PC-3 (cell line): Measurements from ENCODE around the gene ATOH1. TPM values are rescaled to one million over a fixed set of nuclear protein-coding genes. Genes with fewer than 3 reads are reported as not detected.

ENCODE experiments used
- ATAC-seq: fragments of 200-7000 bp; cut with Tn5 transposase; 2 replicates; pipeline ENCODE4 v1.9.1; 2020; ENCODE audit warnings: mild to moderate bottlenecking, moderate library complexity
- BruUV-seq: library from RNA; stranded (reverse); fragments of 400-500 nt; replicated peaks from 2 replicates; lab custom pipeline; 2021; lab: Mats Ljungman, UMichigan
- CTCF ChIA-PET: fragments of 300-600 bp; sonication (Branson Sonifier 250); formaldehyde crosslinking; loops from one replicate; lab custom pipeline; 2022; ENCODE audit warnings: antibody characterized with exemption; lab: Charles Lee
- POLR2A ChIA-PET: fragments of 300-600 bp; sonication (Branson Sonifier 250); formaldehyde crosslinking; loops from one replicate; lab custom pipeline; 2022; ENCODE audit warnings: antibody characterized with exemption; ENCODE audit not compliant: unreplicated experiment; lab: Charles Lee
- DNase-seq: peaks from one replicate; pipeline ENCODE4 v3.0.0-alpha.2; 2015
- H2AFZ ChIP-seq: fragments of 300-600 bp; sonication (generic); 2 replicates; pipeline ENCODE4 v1.6.0; 2016; ENCODE audit warnings: antibody characterized with exemption, low read length
- H3F3A ChIP-seq: fragments of 300-600 bp; sonication (generic); one replicate; pipeline ENCODE4 v1.6.0; 2017; ENCODE audit warnings: antibody characterized with exemption, low read length, control low read depth, mild to moderate bottlenecking; ENCODE audit not compliant: unreplicated experiment
- H3K27ac ChIP-seq: fragments of 300-600 bp; sonication (generic); 2 replicates; pipeline ENCODE4 v1.5.1; 2016; ENCODE audit warnings: mild to moderate bottlenecking, low read length
- H3K27me3 ChIP-seq: fragments of 300-600 bp; sonication (generic); 2 replicates; pipeline ENCODE4 v1.6.1; 2016; ENCODE audit warnings: low read length, mixed read lengths
- H3K36me3 ChIP-seq: fragments of 300-600 bp; sonication (generic); 2 replicates; pipeline ENCODE4 v1.6.1; 2016; ENCODE audit warnings: low read depth, mixed run types, low read length, mixed read lengths
- H3K4me1 ChIP-seq: fragments of 300-600 bp; sonication (generic); 2 replicates; pipeline ENCODE4 v1.5.1; 2016; ENCODE audit warnings: low read length; ENCODE audit not compliant: insufficient read depth
- H3K4me2 ChIP-seq: fragments of 300-600 bp; sonication (generic); 2 replicates; pipeline ENCODE4 v1.6.0; 2016; ENCODE audit warnings: low read length
- H3K4me3 ChIP-seq: fragments of 300-600 bp; sonication (generic); 2 replicates; pipeline ENCODE4 v1.5.1; 2016; ENCODE audit warnings: mild to moderate bottlenecking, low read length, mixed read lengths
- H3K79me2 ChIP-seq: fragments of 300-600 bp; sonication (generic); 2 replicates; pipeline ENCODE4 v1.6.1; 2017; ENCODE audit warnings: low read length, mixed read lengths
- H3K9ac ChIP-seq: fragments of 300-600 bp; sonication (generic); 2 replicates; pipeline ENCODE4 v1.6.0; 2016; ENCODE audit warnings: mild to moderate bottlenecking, low read length
- H3K9me2 ChIP-seq: fragments of 300-600 bp; sonication (generic); replicated peaks from 2 replicates; pipeline ENCODE4 v1.6.1; 2016; ENCODE audit warnings: mixed run types, low read length, mixed read lengths
- H3K9me3 ChIP-seq: fragments of 300-600 bp; sonication (generic); 2 replicates; pipeline ENCODE4 v1.6.1; 2016; ENCODE audit warnings: low read length, mixed read lengths
- H4K20me1 ChIP-seq: fragments of 300-600 bp; sonication (generic); 2 replicates; pipeline ENCODE4 v1.6.1; 2016; ENCODE audit warnings: low read length, mixed read lengths
- EZH2 ChIP-seq: fragments of 300-600 bp; sonication (generic); IDR thresholded peaks from one replicate; pipeline ENCODE4 v1.6.1; 2017; ENCODE audit warnings: antibody characterized with exemption, mild to moderate bottlenecking, low read length; ENCODE audit not compliant: unreplicated experiment
- EZH2phosphoT487 ChIP-seq: fragments of 300-600 bp; sonication (generic); IDR thresholded peaks from 2 replicates; pipeline ENCODE4 v1.6.1; 2018; ENCODE audit warnings: mild to moderate bottlenecking, antibody characterized with exemption, low read length, borderline replicate concordance
- intact Hi-C: fragments of 100-400 bp; cut with micrococcal nuclease; formaldehyde crosslinking; loops from 2 replicates; pipeline ENCODE4 v1.9.0; 2023
- total RNA-seq: library from RNA; depleted of rRNA; stranded (reverse); fragments of >200 nt; gene quantifications from 2 replicates; pipeline ENCODE4 v1.2.3, GENCODE V29; 2014
- TF ChIP-seq, protein P1 (sequence below): fragments of 300-600 bp; sonication (generic); conservative IDR thresholded peaks from 2 replicates; pipeline ENCODE4 v1.5.1; 2017; ENCODE audit warnings: antibody characterized with exemption, low read depth, mild to moderate bottlenecking, low read length

The ATOH1 gene
- total RNA-seq, 1 experiment from 2014 or later, result not detected

DNA sequence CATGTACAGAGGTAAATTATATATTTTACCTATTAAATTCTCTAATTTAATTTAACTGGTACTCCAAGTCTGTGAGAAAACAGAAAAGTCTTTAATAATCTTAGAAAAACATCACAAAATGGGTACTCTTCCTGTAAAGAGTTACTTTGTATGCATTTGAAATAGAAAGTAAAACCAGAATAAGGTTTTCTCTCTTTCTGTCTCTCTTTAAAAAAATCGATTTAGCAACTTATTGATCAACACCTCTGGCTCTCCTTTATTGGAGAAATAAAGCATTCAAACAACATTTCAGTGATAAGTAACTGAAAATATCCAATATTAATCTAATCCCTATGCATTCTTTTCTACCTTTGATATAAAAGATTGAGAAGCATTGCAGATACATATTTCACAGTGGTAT, 27.4 kb downstream of the ATOH1 start:
- H4K20me1 ChIP-seq, result no peaks in the 10 kb centered on the region
- DNase-seq, result no peak
- no peaks in the 10 kb centered on the region for H3F3A ChIP-seq
- H3K4me1 ChIP-seq, result no peaks in the 10 kb centered on the region
- H3K36me3 ChIP-seq, result no peaks in the 10 kb centered on the region
- intact Hi-C loops, result no loop called here
- no peak overlapping the region for H3K4me3 ChIP-seq
- H3K27me3 ChIP-seq, result peaks cover 21% of the 10 kb centered on the region
- no peak overlapping the region for H3K4me2 ChIP-seq
- H3K9me2 ChIP-seq, result no peaks in the 10 kb centered on the region
- H2AFZ ChIP-seq, result no peak overlapping the region
- no peaks in the 10 kb centered on the region for H3K79me2 ChIP-seq
- CTCF ChIA-PET, result no interaction called here
- TF ChIP-seq EZH2phosphoT487 (no peak), EZH2 (no peak)
- TF ChIP-seq, protein P1, sequence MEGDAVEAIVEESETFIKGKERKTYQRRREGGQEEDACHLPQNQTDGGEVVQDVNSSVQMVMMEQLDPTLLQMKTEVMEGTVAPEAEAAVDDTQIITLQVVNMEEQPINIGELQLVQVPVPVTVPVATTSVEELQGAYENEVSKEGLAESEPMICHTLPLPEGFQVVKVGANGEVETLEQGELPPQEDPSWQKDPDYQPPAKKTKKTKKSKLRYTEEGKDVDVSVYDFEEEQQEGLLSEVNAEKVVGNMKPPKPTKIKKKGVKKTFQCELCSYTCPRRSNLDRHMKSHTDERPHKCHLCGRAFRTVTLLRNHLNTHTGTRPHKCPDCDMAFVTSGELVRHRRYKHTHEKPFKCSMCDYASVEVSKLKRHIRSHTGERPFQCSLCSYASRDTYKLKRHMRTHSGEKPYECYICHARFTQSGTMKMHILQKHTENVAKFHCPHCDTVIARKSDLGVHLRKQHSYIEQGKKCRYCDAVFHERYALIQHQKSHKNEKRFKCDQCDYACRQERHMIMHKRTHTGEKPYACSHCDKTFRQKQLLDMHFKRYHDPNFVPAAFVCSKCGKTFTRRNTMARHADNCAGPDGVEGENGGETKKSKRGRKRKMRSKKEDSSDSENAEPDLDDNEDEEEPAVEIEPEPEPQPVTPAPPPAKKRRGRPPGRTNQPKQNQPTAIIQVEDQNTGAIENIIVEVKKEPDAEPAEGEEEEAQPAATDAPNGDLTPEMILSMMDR, result no peak
- BruUV-seq, result no TSS peak
- no peak overlapping the region for H3K27ac ChIP-seq
- H3K9ac ChIP-seq, result no peak overlapping the region
- no peaks in the 10 kb centered on the region for H3K9me3 ChIP-seq
- no peak for ATAC-seq
- POLR2A ChIA-PET, result no interaction called here

DNA sequence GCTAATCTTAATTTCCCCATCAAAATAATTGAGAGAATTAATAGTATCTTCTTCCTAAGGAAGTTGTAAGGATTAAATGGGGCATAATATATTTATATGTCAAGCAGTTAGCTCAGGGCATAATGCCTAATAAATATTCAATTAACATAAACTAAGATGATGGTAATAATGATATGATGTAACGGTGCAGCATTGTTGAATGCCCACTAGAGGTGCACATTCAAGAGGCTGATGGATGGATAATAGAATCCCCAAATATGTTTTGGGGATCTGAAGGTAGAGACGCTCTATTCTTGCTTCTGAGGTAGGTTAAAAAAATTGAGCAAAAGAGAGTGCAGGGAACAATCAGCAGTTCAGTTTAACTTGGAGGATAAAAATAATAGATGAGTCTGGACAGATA, 37.1 kb downstream of the ATOH1 start:
- Histone ChIP-seq H3K36me3 (no peaks in the 10 kb centered on the region), H3K79me2 (no peaks in the 10 kb centered on the region), H2AFZ (no peak overlapping the region), H4K20me1 (no peaks in the 10 kb centered on the region), H3K27me3 (0 out of 2 replicates have a peak, but pooled peaks cover 6% of the 10 kb centered on the region), H3K4me1 (no peaks in the 10 kb centered on the region), H3K9me2 (no peaks in the 10 kb centered on the region), H3K9me3 (no peaks in the 10 kb centered on the region), H3F3A (no peaks in the 10 kb centered on the region), H3K4me2 (no peak overlapping the region), H3K9ac (no peak overlapping the region), H3K4me3 (no peak overlapping the region), H3K27ac (no peak overlapping the region)
- intact Hi-C loops, result no loop called here
- ChIA-PET CTCF (no interaction called here), POLR2A (no interaction called here)
- no TSS peak for BruUV-seq
- TF ChIP-seq EZH2phosphoT487 (no peak), EZH2 (no peak)
- TF ChIP-seq, protein P1, result peak; percentile 39; the same call in 1 of the 2 replicates
- DNase-seq, result no peak
- no peak for ATAC-seq

DNA sequence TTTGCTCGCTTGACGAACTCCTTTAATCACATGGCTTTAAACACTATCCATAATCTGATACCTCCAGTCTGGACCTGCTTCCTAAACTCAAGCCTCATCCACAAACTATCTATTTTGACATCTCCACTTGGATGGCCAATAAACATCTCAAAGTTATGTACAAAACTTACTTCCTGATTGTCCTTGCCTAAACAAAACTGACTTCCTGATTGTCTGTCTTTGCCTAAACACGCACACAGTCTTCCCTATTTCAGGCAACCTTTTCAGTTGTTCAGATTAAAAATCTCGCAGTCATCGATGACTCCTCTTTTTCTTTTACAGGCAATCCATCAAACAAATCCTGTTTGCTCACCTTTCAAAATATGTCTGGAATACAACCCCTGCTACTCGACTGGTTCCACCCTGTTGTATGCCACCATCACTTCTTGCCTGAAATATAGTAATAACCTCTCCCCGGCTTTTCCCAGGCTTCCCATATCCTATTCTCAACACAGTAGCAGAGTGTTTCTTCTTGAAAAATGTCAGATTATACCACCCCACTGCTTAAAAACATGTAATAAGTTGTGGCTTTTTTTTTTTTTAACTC, 39.0 kb downstream of the ATOH1 start:
- H3K79me2 ChIP-seq, result no peaks in the 10 kb centered on the region
- no peaks in the 10 kb centered on the region for H3K9me3 ChIP-seq
- H3K9ac ChIP-seq, result no peak overlapping the region
- H3K36me3 ChIP-seq, result no peaks in the 10 kb centered on the region
- CTCF ChIA-PET, result no interaction called here
- no TSS peak for BruUV-seq
- no peaks in the 10 kb centered on the region for H3F3A ChIP-seq
- POLR2A ChIA-PET, result no interaction called here
- no peak for ATAC-seq
- no peak overlapping the region for H3K4me3 ChIP-seq
- TF ChIP-seq, protein P1, result no peak
- no peak for TF ChIP-seq EZH2
- no peak for TF ChIP-seq EZH2phosphoT487
- H3K4me2 ChIP-seq, result no peak overlapping the region
- H3K4me1 ChIP-seq, result no peaks in the 10 kb centered on the region
- H4K20me1 ChIP-seq, result no peaks in the 10 kb centered on the region
- DNase-seq, result no peak
- intact Hi-C loops, result no loop called here
- H3K27ac ChIP-seq, result no peak overlapping the region
- H3K27me3 ChIP-seq, result no peaks in the 10 kb centered on the region
- H3K9me2 ChIP-seq, result no peaks in the 10 kb centered on the region
- no peak overlapping the region for H2AFZ ChIP-seq
